Progenitor cell of endocrine pancreas (in vitro differentiated cells): ENCODE data around the gene NTSR1. TPM values are rescaled to one million over a fixed set of nuclear protein-coding genes. Genes with fewer than 3 reads are reported as not detected.

Experiments used
- DNase-seq: peaks from one replicate; pipeline ENCODE4 v3.0.0; 2021; ENCODE audit warnings: low spot score; ENCODE audit not compliant: unreplicated experiment
- H3K27ac Mint-ChIP-seq: 2 replicates; pipeline ENCODE4 v1.8.0; 2021; ENCODE audit warnings: mild to moderate bottlenecking, moderate library complexity, mixed read lengths
- H3K27me3 Mint-ChIP-seq: 2 replicates; pipeline ENCODE4 v1.8.0; 2021; ENCODE audit warnings: mixed read lengths
- H3K36me3 Mint-ChIP-seq: 2 replicates; pipeline ENCODE4 v1.8.0; 2022; ENCODE audit warnings: mixed read lengths; ENCODE audit not compliant: insufficient read depth
- H3K4me1 Mint-ChIP-seq: 2 replicates; pipeline ENCODE4 v1.8.0; 2021; ENCODE audit warnings: low read depth, mixed read lengths
- H3K4me3 Mint-ChIP-seq: 2 replicates; pipeline ENCODE4 v1.8.0; 2021; ENCODE audit warnings: low read depth, mild to moderate bottlenecking, moderate library complexity, mixed read lengths
- H3K9me3 Mint-ChIP-seq: 2 replicates; pipeline ENCODE4 v1.8.0; 2021; ENCODE audit warnings: low read depth, mixed read lengths
- CTCF ChIP-seq: fragments of 200-600 bp; sonication (generic); IDR thresholded peaks from one replicate; pipeline ENCODE4 v1.5.0; 2021; ENCODE audit warnings: antibody characterized with exemption, mild to moderate bottlenecking; ENCODE audit not compliant: unreplicated experiment
- total RNA-seq: library from RNA; stranded (reverse); gene quantifications from 2 replicates; pipeline ENCODE4 v1.2.1, GENCODE V29; 2021

NTSR1 gene
- total RNA-seq, 1 donor from 2014 or later, result not detected

- Mint-ChIP-seq H3K4me3 (no peak overlapping the region), H3K27ac (no peak overlapping the region), H3K36me3 (no peaks in the 10 kb centered on the region), H3K27me3 (peaks cover 50% of the 10 kb centered on the region), H3K9me3 (peaks cover 22% of the 10 kb centered on the region), H3K4me1 (no peaks in the 10 kb centered on the region)
- no peak for DNase-seq
- no peak for TF ChIP-seq CTCF
These were observed 9.9 kb downstream of the NTSR1 start for GRCh38 chr20:62718546-62718945.

- Mint-ChIP-seq H3K36me3 (no peaks in the 10 kb centered on the region), H3K4me3 (no peak overlapping the region), H3K27ac (no peak overlapping the region), H3K27me3 (peaks cover 45% of the 10 kb centered on the region), H3K9me3 (peaks cover 19% of the 10 kb centered on the region), H3K4me1 (no peaks in the 10 kb centered on the region)
- DNase-seq, result no peak
- no peak for TF ChIP-seq CTCF
These were observed 10.8 kb downstream of the NTSR1 start for GRCh38 chr20:62719250-62719935.

GRCh38 chr20:62721511-62722370 lies 13.1 kb downstream of the NTSR1 start:
- no peak for TF ChIP-seq CTCF
- no peaks in the 10 kb centered on the region for H3K36me3 Mint-ChIP-seq
- no peaks in the 10 kb centered on the region for H3K4me1 Mint-ChIP-seq
- no peak overlapping the region for H3K27ac Mint-ChIP-seq
- peaks cover 40% of the 10 kb centered on the region for H3K27me3 Mint-ChIP-seq
- H3K9me3 Mint-ChIP-seq, result peaks cover 19% of the 10 kb centered on the region
- H3K4me3 Mint-ChIP-seq, result no peak overlapping the region
- no peak for DNase-seq

GRCh38 chr20:62722627-62723026 lies 14.0 kb downstream of the NTSR1 start:
- no peak for DNase-seq
- H3K4me1 Mint-ChIP-seq, result no peaks in the 10 kb centered on the region
- H3K9me3 Mint-ChIP-seq, result peaks cover 19% of the 10 kb centered on the region
- no peaks in the 10 kb centered on the region for H3K36me3 Mint-ChIP-seq
- H3K27me3 Mint-ChIP-seq, result peaks cover 38% of the 10 kb centered on the region
- H3K4me3 Mint-ChIP-seq, result no peak overlapping the region
- no peak overlapping the region for H3K27ac Mint-ChIP-seq
- no peak for TF ChIP-seq CTCF

GRCh38 chr20:62723351-62723750 lies 14.7 kb downstream of the NTSR1 start:
- Mint-ChIP-seq H3K9me3 (peaks cover 19% of the 10 kb centered on the region), H3K4me3 (no peak overlapping the region), H3K36me3 (no peaks in the 10 kb centered on the region), H3K27ac (no peak overlapping the region), H3K4me1 (no peaks in the 10 kb centered on the region), H3K27me3 (peaks cover 36% of the 10 kb centered on the region)
- TF ChIP-seq CTCF, result no peak
- no peak for DNase-seq
